GM18907 (cell line): ENCODE results near the gene BCL2L11.

ENCODE experiments used
- ATAC-seq: cut with Tn5 transposase; IDR thresholded peaks from one replicate; pipeline ENCODE4 v1.9.1; 2021; ENCODE audit warnings: mild to moderate bottlenecking, moderate library complexity; ENCODE audit not compliant: unreplicated experiment

Gene BCL2L11

GRCh38 chr2:111142101-111142500 is 21.4 kb downstream of the BCL2L11 start:
- no peak for ATAC-seq

DNA sequence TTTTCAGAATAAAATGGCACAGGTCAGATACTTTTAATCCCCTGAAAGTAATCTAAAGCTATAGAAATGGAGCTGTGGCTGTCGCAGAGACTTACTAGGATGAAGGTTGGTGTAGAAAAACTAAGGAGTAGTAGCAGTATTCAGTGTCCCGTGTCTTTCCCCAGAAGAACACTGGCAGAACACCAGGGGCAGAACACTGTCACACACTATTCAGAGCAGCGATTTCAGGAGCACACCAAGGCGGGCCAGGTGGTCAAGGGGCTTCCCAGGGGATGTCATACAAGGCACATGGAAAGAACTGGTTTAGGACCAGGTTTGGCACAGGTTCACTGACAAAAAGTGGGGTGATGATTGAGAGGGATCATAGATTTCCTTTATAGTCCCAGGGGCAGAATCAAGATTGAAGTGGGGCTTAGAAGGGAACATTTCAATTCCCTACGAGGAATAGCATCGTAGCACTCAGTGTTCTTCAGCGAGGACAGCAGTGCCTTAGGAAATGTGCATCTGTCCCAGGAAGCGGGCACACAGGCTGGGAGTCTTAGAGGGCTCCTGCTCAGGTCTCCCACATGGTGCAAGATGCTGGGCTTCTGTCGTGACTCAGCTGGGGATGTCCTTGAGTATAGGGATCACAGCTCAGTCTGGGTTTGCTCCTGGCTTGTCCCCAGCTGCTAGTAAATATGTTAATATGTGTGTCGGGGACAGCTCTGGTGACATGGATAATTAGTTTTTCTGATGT is 22.6 kb downstream of the BCL2L11 start:
- ATAC-seq = no peak

- ATAC-seq = no peak
Observed at GRCh38 chr2:111143843-111144198, 23.1 kb downstream of the BCL2L11 start.

- peak; percentile 74 for ATAC-seq
Observed at GRCh38 chr2:111145103-111145760, 24.5 kb downstream of the BCL2L11 start.

DNA sequence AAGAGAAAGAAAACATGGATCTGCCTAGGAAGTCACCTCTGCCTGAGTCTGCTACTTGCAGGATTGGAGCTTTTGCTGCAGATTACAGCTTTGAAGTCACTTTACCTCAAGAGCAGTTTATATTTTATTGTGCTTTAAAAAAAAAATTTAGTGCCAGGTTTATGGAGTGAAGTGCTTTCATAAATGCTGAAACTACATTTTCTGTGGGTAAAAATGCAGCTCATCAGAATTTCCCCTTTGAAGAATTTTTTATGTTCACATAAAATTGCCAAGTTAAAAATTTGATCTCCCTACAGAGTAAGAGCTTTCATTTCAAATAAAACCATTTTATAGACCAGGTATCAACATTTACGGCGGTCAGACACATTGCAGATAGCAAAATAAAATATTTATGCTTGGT is 25.2 kb downstream of the BCL2L11 start:
- no peak for ATAC-seq

- ATAC-seq = no peak
Observed at GRCh38 chr2:111148225-111148873, 27.6 kb downstream of the BCL2L11 start.

DNA sequence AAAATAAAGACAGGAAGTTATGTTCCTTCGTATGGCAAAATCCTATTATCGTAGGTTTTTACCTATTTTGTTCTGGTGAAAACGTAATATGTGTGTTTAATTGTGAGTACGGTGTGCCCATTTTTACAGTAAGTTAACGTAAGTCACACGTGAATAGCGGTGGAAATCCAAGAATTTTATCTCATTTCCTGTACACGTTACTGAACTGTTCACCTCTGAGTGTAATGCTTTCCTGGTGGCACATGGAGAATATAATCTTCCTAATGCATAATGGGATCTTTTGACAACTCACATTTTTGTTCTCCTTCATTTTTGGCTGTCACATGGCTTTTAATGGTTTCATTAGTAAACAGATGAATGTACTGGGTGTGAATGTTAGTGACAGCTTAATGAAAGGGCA is 28.2 kb downstream of the BCL2L11 start:
- no peak for ATAC-seq

- no peak for ATAC-seq
Observed at GRCh38 chr2:111149882-111150455, 29.3 kb downstream of the BCL2L11 start.

GRCh38 chr2:111154758-111155157 is 34.0 kb downstream of the BCL2L11 start:
- no peak for ATAC-seq

- no peak for ATAC-seq
Observed at GRCh38 chr2:111155610-111156009, 34.9 kb downstream of the BCL2L11 start.

DNA sequence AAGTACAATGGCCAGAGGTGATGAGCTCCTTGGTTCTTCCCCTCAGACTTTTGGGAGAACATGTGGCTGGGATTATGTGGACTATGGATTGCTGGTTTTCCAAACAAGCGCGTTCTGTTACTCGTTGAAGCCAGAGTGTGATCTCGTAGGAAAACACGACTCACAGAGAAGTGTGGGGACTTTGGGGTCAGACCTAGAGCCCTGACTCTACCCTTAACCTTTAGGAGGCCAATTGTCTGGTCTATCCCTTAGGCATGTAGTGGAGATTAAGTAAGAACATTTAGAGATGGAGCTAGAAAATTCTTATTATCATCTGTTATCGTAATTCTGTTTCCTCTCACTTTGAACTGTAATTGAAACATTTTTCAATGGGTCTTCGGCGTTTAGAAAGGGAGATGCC is 35.8 kb downstream of the BCL2L11 start:
- no peak for ATAC-seq

DNA sequence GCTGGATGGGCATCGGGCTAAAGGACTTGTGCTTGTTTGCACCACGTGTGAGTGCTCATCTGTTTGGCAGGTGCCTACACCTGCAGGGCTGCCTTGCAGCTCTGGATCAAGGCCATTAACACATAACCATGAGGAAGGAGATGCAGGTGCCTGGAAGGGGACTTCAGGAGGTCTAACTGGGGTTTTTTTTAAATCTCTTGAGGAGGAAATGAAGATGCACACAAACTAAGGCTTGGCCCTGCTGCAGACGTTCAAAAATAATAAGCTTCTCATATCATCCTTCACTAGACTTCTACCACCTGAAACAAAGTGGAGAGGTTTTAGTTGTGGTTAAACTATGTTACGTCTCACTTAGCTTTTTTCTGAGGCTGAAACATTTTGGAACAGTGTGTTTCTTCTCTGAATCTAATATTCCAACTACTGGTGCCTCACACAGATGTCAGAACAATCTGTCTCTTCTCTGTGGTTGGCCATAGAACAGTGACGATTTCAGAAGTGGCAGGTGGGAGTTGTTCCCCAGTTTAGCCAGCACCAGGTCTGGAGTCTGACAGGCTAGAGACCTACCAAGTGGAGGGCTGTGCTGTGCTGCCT is 36.5 kb downstream of the BCL2L11 start:
- peak; percentile 60 for ATAC-seq

- peak; percentile 71 for ATAC-seq
Observed at GRCh38 chr2:111157798-111158197, 37.1 kb downstream of the BCL2L11 start.

DNA sequence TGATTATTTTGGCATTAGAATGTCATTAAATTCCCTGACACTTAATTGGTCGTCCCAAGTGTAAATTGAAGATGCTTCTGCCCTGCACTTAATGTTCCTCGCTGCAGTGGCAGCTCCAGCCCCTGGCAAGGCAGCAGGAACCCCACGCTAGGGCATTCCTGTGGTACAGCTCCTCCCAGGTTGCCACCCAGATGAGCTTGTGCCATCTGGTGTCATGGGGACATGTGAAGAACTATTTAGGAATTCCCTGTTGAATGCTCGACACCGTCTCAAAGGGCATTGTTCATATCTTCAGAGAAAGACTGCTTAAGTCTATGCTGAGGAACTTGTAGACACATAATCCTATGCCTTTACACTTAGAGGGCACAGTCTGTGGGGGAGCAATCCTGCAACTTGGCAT is 38.9 kb downstream of the BCL2L11 start:
- no peak for ATAC-seq

DNA sequence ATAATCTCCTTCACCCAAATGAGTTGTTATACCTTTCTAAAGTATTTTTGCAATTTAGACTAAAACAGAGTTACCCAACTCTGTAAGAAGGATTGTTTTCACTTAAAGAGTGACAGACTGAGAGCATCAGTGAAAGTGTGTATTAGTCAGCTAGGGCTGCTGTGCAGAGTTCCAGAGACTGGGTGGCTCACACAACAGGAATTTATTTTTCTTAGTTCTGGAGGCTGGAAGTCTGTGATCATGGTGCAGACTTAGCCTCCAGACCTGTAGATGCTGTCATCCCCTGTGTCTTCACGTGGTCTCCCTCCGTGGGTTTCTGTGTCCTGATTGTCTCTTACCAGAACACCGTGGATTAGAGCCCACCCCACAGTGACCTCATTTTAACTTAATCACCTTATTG is 40.0 kb downstream of the BCL2L11 start:
- ATAC-seq = no peak

GRCh38 chr2:111161971-111162370 is 41.3 kb downstream of the BCL2L11 start:
- no peak for ATAC-seq

DNA sequence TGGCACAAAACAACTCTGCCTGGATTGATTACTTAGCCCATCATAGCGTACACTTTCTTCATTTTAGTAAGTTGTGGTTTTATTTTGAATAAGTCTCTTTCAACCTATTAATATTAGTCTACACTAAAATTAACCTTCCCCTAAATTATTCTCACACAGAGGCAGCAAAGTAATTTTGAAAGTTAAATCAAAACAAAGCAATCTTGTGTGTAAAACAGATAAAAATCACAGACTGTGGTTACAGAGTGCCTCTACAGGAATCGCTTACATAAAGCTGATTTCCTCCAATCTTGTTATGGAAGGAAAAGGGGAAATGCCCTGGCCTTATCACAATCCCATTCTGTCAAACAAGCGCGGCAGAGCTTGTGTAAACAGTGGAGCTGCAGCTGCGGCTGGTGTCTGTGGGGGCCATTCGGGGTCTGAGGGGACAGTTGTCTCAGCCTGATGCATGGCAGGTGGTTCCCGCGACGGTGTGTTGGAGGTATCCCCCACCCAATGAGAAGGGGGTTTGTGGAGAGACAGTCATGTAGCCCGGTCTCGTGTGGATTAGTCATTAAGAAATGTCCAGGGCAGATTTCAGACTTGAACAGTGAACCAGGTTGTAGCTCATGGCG is 42.1 kb downstream of the BCL2L11 start:
- ATAC-seq = peak; percentile 40

DNA sequence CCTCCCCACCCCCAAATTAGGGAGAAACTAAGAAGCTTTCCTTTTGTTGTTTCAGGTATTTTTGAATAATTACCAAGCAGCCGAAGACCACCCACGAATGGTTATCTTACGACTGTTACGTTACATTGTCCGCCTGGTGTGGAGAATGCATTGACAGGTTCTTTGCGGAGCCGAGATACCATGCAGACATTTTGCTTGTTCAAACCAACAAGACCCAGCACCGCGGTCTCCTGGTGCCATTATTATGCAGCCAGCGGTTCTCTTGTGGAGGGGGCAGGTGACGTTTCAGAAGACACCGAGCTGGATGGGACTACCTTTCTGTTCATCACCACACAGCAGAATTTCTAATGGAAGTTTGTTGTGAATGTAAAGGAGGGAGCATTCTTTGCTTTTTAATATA is 43.4 kb downstream of the BCL2L11 start:
- no peak for ATAC-seq

GRCh38 chr2:111165084-111165483 is 44.4 kb downstream of the BCL2L11 start:
- ATAC-seq = no peak

- ATAC-seq = no peak
Observed at GRCh38 chr2:111166115-111166514, 45.4 kb downstream of the BCL2L11 start.
